ENCODE data around the gene LILRB3. TPM values are rescaled to one million over a fixed set of nuclear protein-coding genes. Genes with fewer than 3 reads are reported as not detected.
"Not testable (repeated sequence)": the region's sequence is repeated elsewhere in the genome, so short reads cannot be mapped to it uniquely, and the experiment has no call there.

Gene LILRB3
- total and polyA plus RNA-seq, 9 donors, result 0.31 to 5.5 (median 2.5) TPM

GRCh38 chr19:54207983-54208783 is 14.6 kb downstream of the LILRB3 start:
- H3K9me3 ChIP-seq, result no peaks in the 10 kb centered on the region
- TF ChIP-seq, protein P1, sequence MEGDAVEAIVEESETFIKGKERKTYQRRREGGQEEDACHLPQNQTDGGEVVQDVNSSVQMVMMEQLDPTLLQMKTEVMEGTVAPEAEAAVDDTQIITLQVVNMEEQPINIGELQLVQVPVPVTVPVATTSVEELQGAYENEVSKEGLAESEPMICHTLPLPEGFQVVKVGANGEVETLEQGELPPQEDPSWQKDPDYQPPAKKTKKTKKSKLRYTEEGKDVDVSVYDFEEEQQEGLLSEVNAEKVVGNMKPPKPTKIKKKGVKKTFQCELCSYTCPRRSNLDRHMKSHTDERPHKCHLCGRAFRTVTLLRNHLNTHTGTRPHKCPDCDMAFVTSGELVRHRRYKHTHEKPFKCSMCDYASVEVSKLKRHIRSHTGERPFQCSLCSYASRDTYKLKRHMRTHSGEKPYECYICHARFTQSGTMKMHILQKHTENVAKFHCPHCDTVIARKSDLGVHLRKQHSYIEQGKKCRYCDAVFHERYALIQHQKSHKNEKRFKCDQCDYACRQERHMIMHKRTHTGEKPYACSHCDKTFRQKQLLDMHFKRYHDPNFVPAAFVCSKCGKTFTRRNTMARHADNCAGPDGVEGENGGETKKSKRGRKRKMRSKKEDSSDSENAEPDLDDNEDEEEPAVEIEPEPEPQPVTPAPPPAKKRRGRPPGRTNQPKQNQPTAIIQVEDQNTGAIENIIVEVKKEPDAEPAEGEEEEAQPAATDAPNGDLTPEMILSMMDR (IDR thresholded peaks at IDR 0.05), result no peak
- TF ChIP-seq POLR2A (IDR thresholded peaks at IDR 0.05), result peak; percentile 29
- peak; percentile 96 for TF ChIP-seq EP300 (IDR thresholded peaks at IDR 0.05)
- 22 to 38% (median 25%) methylated on average over 16 to 18 of the region's 18 CpGs for WGBS, 3 donors
- H3K27ac ChIP-seq, result peak overlapping the region; percentile 56 to 82
- peaks cover 39% of the 10 kb centered on the region for H3K4me1 ChIP-seq (ENCODE audit: insufficient read depth)
- peak; percentile 79 to 92 (median 82) for DNase-seq
- intact Hi-C loops (cut with DNase I), result loop anchor here in 1 of 4 donors (10.0 kb wide), 1 partner anchor 1467 kb away; the partner anchor contains the start of gene EPN1
- H3K36me3 ChIP-seq, result no peaks in the 10 kb centered on the region
- H3K4me3 ChIP-seq, result no peak overlapping the region
- H3K27me3 ChIP-seq, result no peaks in the 10 kb centered on the region

GRCh38 chr19:54207676-54207982 is 15.2 kb downstream of the LILRB3 start:
- no peaks in the 10 kb centered on the region for H3K27me3 ChIP-seq
- WGBS, 3 donors, result 15 to 35% (median 16%) methylated on average over 5 of the region's 5 CpGs
- H3K4me1 ChIP-seq (ENCODE audit: insufficient read depth), result peaks cover 44% of the 10 kb centered on the region
- peak overlapping the region; percentile 53 to 82 for H3K27ac ChIP-seq
- no peaks in the 10 kb centered on the region for H3K9me3 ChIP-seq
- no peaks in the 10 kb centered on the region for H3K36me3 ChIP-seq
- no peak overlapping the region for H3K4me3 ChIP-seq
- DNase-seq, result no peak
- intact Hi-C loops (cut with DNase I), result loop anchor here in 1 of 4 donors (10.0 kb wide), 1 partner anchor 1467 kb away; the partner anchor contains the start of gene EPN1
- TF ChIP-seq, protein P1 (IDR thresholded peaks at IDR 0.05), result no peak
- TF ChIP-seq EP300 (IDR thresholded peaks at IDR 0.05) (no peak), POLR2A (IDR thresholded peaks at IDR 0.05) (no peak)

DNA sequence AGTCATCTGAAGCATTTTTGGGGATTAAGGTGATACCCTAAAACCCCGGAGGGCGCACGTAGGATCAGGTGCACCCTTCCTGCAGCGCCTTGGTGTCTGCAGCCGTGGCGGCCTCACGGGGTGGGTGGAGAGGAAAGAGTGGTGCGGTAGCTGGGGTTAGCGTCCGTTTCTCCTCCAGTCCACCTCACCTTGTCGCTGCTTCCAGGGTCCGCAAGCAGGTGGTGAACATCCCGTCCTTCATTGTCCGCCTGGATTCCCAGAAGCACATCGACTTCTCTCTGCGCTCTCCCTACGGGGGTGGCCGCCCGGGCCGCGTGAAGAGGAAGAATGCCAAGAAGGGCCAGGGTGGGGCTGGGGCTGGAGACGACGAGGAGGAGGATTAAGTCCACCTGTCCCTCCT is 15.6 kb downstream of the LILRB3 start:
- not testable (repeated sequence) for H3K4me3 ChIP-seq, H3K27me3 ChIP-seq, DNase-seq, H3K36me3 ChIP-seq, H3K9me3 ChIP-seq
- Histone ChIP-seq H3K27ac (peak overlapping the region in 1 of 2 donors; percentile 82), H3K4me1 (ENCODE audit: insufficient read depth) (peaks cover 44% of the 10 kb centered on the region)
- intact Hi-C loops (cut with DNase I), result loop anchor here in 1 of 4 donors (10.0 kb wide), 1 partner anchor 1468 kb away; the partner anchor contains the start of gene EPN1
- WGBS, 3 donors, result 38 to 51% (median 45%) methylated on average over 23 of the region's 23 CpGs

- H3K27me3 ChIP-seq, result no peaks in the 10 kb centered on the region
- peak overlapping the region in 1 of 2 donors; percentile 82 for H3K27ac ChIP-seq
- peaks cover 47% of the 10 kb centered on the region for H3K4me1 ChIP-seq (ENCODE audit: insufficient read depth)
- no peaks in the 10 kb centered on the region for H3K9me3 ChIP-seq
- intact Hi-C loops (cut with DNase I), result loop anchor here in 1 of 4 donors (10.0 kb wide), 1 partner anchor 1468 kb away; the partner anchor contains the start of gene EPN1
- H3K4me3 ChIP-seq, result no peak overlapping the region
- TF ChIP-seq POLR2A (IDR thresholded peaks at IDR 0.05) (no peak), EP300 (IDR thresholded peaks at IDR 0.05) (no peak)
- TF ChIP-seq, protein P1 (IDR thresholded peaks at IDR 0.05), result no peak
- WGBS, 3 donors, result 56 to 70% (median 62%) methylated on average over 13 of the region's 13 CpGs
- no peak for DNase-seq
- no peaks in the 10 kb centered on the region for H3K36me3 ChIP-seq
These were observed 16.0 kb downstream of the LILRB3 start for GRCh38 chr19:54206831-54207177.

Data from ovary (tissue), 9 donors.